Mononuclear cell (primary cell): ENCODE results near the gene CISD3. TPM values are rescaled to one million over a fixed set of nuclear protein-coding genes. Genes with fewer than 3 reads are reported as not detected.
"Not testable (repeated sequence)": the region's sequence is repeated elsewhere in the genome, so short reads cannot be mapped to it uniquely, and the experiment has no call there.

ENCODE experiments used
- H3K27me3 ChIP-seq: 2 replicates; pipeline ENCODE4 v1.6.0; 2011; ENCODE audit warnings: low read length, control low read depth; ENCODE audit not compliant: insufficient read depth
- H3K4me1 ChIP-seq: 2 replicates; pipeline ENCODE4 v1.5.1; 2011; ENCODE audit warnings: mild to moderate bottlenecking, low read length, control low read depth; ENCODE audit not compliant: insufficient read depth
- H3K4me3 ChIP-seq: 2 replicates; pipeline ENCODE4 v1.5.1; 2011; ENCODE audit warnings: mild to moderate bottlenecking, low read length, moderate library complexity
- H3K9me3 ChIP-seq: 2 replicates; pipeline ENCODE4 v1.5.1; 2011; ENCODE audit warnings: low read depth, mild to moderate bottlenecking, control low read depth, low read length
- total RNA-seq: library from RNA; depleted of rRNA; stranded (reverse); fragments of >200 nt; gene quantifications from one replicate; pipeline ENCODE4 v1.2.3, GENCODE V29; 2012

CISD3 gene
- total RNA-seq, 1 donor = 1.8 TPM

DNA sequence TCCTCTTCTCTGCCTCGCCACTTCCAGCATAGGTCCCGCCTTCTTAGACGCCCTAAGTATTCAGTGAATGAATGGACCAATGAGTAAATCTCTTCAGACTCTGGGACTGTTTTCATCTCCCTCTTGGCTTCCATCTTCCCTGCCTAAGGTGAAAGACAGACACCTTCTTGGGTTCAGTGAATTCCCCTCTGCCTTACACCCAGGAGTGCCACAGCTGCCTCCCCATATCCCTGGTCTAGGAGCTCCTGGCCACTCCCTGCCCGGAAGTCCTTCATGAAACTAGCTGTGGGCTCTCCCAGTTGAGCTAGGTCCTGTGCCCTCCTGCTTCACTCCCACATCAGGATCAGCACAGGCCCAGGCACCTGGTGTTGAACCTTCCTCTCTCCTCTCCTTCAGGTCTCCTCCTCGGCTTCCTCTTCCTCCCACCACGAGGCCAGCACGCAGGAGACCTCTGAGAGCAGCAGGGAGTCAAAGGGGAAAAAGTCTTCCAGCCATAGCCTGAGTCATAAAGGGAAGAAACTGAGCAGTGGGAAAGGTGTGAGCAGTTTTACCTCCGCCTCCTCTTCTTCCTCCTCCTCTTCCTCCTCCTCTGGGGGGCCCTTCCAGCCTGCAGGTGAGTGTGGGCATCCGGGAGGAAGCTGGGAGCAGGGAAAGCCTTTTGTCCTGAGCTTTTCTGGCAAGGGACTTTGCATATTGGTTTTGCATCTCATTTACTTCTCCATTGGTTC, 14.8 kb upstream of the CISD3 start:
- Histone ChIP-seq H3K9me3 (no peaks in the 10 kb centered on the region), H3K4me1 (no peaks in the 10 kb centered on the region), H3K4me3 (no peak overlapping the region), H3K27me3 (no peaks in the 10 kb centered on the region)

DNA sequence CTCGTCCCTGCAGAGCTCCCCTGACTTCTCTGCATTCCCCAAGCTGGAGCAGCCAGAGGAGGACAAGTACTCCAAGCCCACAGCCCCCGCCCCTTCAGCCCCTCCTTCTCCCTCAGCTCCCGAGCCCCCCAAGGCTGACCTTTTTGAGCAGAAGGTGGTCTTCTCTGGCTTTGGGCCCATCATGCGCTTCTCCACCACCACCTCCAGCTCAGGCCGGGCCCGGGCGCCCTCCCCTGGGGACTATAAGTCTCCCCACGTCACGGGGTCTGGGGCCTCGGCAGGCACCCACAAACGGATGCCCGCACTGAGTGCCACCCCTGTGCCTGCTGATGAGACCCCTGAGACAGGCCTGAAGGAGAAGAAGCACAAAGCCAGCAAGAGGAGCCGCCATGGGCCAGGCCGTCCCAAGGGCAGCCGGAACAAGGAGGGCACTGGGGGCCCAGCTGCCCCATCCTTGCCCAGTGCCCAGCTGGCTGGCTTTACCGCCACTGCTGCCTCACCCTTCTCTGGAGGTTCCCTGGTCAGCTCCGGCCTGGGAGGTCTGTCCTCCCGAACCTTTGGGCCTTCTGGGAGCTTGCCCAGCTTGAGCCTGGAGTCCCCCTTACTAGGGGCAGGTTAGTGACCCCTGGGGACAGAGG, 13.7 kb upstream of the CISD3 start:
- Histone ChIP-seq H3K4me1 (no peaks in the 10 kb centered on the region), H3K9me3 (no peaks in the 10 kb centered on the region), H3K4me3 (no peak overlapping the region), H3K27me3 (no peaks in the 10 kb centered on the region)

DNA sequence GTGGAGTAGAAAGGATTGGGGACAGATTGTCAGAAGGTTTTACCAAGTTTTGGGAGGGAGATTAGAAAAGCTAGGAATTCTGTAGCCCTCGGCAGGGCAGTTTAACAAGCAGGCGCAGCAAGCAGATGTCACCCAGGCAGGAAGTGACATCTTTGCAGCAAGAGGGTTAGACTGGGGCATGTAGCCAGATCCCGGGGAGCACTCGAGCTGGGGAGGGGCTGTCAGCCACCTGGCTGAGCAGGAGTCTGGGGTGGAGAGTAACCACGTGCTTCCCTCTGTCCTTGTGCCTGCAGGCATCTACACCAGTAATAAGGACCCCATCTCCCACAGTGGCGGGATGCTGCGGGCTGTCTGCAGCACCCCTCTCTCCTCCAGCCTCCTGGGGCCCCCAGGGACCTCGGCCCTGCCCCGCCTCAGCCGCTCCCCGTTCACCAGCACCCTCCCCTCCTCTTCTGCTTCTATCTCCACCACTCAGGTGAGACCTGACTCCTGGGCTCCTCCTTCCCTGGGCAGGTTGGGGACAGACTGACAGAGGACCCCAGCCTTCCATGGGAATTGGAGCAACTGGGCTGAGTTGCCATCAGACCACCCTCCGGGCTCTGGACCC, 12.9 kb upstream of the CISD3 start:
- Histone ChIP-seq H3K27me3 (no peaks in the 10 kb centered on the region), H3K4me1 (no peaks in the 10 kb centered on the region), H3K4me3 (no peak overlapping the region), H3K9me3 (no peaks in the 10 kb centered on the region)

DNA sequence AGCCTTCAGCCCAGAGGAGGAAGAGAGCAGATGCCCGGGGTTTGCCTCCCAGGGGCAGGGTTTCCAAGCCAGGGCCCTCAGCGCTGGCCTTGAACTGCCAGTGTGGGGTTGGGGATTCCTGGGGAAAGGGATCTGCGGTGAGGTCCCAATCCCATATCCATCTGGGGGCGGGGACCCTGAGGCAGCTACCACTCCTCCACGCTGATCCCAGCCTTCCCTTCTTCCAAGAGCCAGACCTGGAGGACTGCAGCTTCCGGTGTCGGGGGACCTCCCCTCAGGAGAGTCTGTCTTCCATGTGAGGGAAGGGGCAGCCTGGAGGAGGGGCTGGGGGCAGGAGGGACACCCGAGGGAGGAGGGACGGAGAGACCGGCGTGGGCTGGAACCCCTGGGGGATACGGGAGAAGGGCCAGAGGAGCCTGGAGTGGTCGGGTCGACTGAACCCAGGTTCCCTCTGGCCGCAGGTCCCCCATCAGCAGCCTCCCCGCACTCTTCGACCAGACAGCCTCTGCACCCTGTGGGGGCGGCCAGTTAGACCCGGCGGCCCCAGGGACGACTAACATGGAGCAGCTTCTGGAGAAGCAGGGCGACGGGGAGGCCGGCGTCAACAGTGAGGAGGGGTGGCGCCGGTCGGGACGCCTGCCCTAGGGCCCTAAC, 10.7 kb upstream of the CISD3 start:
- Histone ChIP-seq H3K4me3 (no peak overlapping the region), H3K9me3 (no peaks in the 10 kb centered on the region), H3K4me1 (peaks cover 4% of the 10 kb centered on the region), H3K27me3 (no peaks in the 10 kb centered on the region)

DNA sequence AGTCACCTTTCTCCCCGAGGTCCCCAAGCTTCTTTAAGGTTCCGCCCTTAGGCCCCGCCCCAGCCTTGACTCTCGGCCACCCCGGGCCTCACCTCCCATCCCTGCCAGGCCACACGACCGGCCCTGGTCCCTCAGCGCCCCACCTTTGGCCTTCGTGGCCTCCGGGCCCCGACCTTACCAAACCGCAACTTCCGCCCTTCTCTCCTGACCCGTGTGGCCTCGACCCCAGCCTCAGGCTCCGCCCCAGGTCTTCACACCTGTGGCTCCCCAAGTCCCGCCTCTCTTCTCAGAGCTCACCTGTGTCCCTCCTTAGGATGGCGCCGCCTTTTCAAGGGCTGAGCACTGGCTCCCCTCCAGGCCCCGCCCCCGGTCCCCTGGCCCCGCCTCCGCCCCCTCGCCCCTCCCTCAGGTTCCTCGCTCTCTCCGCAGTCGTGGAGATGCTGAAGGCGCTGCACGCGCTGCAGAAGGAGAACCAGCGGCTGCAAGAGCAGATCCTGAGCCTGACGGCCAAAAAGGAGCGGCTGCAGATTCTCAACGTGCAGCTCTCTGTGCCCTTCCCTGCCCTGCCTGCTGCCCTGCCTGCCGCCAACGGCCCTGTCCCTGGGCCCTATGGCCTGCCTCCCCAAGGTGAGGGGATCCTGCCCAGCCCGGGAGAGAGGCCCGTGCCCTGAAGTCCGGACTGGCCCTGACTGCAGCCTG, 10.0 kb upstream of the CISD3 start:
- Histone ChIP-seq H3K4me1 (peaks cover 11% of the 10 kb centered on the region), H3K9me3 (no peaks in the 10 kb centered on the region), H3K4me3 (no peak overlapping the region), H3K27me3 (no peaks in the 10 kb centered on the region)

DNA sequence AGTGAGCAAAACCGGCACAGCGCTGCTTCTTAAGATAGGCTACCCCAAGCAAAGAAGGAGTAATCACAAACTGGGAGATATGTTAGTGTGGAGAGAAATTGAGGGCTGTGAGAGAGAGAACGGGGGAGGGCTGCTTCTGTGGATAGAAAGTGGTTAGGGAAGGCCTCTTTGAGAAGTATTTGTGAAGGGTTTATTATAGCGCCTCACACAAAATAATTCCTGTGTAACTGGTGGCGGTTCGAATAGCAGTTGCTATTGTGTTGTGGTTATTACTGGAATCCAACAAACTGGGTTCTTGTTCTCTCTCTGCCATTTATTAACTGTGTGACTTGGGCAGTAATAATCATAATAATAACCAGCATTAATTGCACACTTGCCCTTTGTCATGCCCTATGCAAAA, 9.2 kb upstream of the CISD3 start:
- Histone ChIP-seq H3K4me1 (peaks cover 11% of the 10 kb centered on the region), H3K4me3 (no peak overlapping the region), H3K9me3 (no peaks in the 10 kb centered on the region), H3K27me3 (no peaks in the 10 kb centered on the region)

DNA sequence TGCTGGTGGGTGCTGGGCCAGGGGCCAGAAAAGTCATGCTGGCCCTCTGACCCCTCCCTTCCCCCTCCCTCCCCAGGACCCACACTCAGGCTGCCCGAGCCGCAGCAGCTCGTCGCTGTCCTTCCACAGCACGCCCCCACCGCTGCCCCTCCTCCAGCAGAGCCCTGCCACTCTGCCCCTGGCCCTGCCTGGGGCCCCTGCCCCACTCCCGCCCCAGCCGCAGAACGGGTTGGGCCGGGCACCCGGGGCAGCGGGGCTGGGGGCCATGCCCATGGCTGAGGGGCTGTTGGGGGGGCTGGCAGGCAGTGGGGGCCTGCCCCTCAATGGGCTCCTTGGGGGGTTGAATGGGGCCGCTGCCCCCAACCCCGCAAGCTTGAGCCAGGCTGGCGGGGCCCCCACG, 8.3 kb upstream of the CISD3 start:
- no peaks in the 10 kb centered on the region for H3K9me3 ChIP-seq
- no peaks in the 10 kb centered on the region for H3K27me3 ChIP-seq
- H3K4me3 ChIP-seq = no peak overlapping the region
- H3K4me1 ChIP-seq = peaks cover 11% of the 10 kb centered on the region

DNA sequence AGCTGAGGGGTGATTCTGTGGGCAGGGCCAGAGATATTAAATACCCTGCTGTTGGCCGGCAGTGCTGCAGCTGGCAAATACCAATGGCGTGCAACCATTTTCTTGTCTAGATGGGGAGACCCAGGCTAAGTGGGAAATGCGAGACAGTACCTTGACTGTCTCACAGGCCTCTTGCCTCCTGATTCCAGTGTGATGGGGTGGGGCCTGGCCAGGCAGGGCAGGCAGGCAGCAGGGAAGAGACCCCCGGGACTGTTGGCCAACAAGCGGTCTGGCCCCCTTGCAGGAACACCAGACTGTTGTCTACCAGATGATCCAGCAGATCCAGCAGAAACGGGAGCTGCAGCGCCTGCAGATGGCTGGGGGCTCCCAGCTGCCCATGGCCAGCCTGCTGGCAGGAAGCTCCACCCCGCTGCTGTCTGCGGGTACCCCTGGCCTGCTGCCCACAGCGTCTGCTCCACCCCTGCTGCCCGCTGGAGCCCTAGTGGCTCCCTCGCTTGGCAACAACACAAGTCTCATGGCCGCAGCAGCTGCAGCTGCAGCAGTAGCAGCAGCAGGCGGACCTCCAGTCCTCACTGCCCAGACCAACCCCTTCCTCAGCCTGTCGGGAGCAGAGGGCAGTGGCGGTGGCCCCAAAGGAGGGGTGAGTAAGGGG, 5.7 kb upstream of the CISD3 start:
- no peak overlapping the region for H3K4me3 ChIP-seq
- H3K9me3 ChIP-seq = no peaks in the 10 kb centered on the region
- H3K27me3 ChIP-seq = no peaks in the 10 kb centered on the region
- H3K4me1 ChIP-seq = peaks cover 35% of the 10 kb centered on the region

DNA sequence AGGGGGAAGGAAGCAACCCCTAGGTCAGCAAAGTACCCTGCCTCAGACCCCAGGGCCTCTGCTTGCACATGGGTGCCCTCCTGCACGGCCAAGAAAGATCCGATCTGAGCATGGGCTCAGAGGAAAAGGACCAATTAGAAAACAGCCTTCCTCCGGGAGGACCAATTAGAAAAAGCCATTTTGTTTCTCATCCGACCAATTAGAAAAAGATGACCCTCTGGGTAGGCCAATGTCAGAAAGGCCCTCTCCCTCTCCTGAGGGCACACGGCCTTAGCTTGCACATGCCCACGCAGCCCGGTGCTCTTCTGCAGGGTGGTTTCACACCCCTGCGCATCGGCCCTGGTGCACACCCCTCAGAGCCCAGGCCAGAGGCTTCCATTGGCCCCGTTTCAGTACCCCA, 5.1 kb upstream of the CISD3 start:
- no peaks in the 10 kb centered on the region for H3K9me3 ChIP-seq
- H3K27me3 ChIP-seq = no peaks in the 10 kb centered on the region
- H3K4me3 ChIP-seq = no peak overlapping the region
- peaks cover 39% of the 10 kb centered on the region for H3K4me1 ChIP-seq

DNA sequence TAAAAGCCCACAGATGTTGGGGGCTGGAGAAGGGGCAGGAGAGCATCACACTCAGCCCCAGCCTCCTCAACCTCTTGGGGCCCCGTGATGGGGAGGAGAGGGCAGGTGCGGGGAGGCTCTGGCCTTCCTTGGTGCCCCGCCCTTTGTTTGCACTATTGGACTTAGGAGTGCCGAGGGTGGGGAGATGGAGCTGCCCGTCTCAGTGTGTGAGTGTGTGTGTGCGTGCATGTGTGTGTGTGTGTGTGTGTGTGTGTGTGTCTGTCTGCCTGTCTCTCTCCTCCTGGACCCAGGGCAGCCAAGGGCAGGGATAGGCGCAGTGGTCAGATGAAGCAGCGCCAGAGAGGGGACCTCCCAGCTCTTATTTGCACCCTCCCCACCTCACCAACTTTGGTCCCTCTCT, 4.0 kb upstream of the CISD3 start:
- peaks cover 47% of the 10 kb centered on the region for H3K4me1 ChIP-seq
- H3K9me3 ChIP-seq, H3K27me3 ChIP-seq, H3K4me3 ChIP-seq: not testable (repeated sequence)

DNA sequence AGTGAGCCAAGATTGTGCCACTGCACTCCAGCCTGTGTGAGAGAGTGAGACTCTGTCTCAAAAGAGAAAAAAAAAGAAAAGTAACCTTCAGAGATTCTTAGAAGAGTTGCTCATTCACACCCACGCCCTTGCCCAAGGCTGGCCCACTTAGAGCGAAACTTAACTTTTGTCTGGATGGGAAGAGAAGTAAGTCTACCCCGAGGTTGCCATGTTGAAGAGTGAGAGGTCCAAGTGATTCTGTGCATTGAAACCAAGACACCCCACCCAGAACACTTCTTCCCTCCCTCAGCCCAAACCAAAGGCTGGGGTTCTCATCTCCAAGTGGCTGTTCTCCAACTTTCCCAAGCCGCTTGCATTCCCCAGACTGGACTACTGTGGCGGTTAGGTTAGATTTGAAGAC, 2.4 kb upstream of the CISD3 start:
- H3K27me3 ChIP-seq = no peaks in the 10 kb centered on the region
- no peaks in the 10 kb centered on the region for H3K9me3 ChIP-seq
- H3K4me1 ChIP-seq = peaks cover 58% of the 10 kb centered on the region
- H3K4me3 ChIP-seq = no peak overlapping the region

DNA sequence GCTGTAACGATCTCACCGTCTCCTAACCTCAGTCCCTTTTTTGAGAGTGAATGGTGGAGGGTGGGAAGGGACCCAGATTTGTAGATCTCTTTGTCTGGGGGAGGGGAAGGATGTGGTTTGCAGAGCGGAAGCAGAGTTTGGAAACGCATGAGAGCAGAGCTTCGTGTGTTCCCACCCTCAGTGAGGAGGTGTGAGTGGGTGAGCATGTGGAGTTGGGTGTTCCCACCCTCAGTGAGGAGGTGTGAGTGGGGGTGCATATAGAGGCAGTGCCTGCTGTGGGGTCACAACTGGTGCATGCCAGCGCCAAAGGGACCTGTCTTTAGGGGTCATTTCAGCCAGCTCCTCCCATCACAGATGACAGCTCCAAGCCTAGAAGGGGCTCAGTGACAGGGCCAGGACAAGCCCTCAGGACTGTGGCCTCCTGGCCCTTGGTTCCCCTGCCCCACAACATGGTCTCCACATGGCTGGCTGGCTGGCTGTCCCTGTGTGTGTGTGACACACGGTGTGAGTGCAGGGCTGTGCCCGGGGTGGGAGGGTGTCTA, 1.8 kb upstream of the CISD3 start:
- Histone ChIP-seq H3K9me3 (no peaks in the 10 kb centered on the region), H3K27me3 (no peaks in the 10 kb centered on the region), H3K4me3 (no peak overlapping the region), H3K4me1 (peaks cover 58% of the 10 kb centered on the region)

DNA sequence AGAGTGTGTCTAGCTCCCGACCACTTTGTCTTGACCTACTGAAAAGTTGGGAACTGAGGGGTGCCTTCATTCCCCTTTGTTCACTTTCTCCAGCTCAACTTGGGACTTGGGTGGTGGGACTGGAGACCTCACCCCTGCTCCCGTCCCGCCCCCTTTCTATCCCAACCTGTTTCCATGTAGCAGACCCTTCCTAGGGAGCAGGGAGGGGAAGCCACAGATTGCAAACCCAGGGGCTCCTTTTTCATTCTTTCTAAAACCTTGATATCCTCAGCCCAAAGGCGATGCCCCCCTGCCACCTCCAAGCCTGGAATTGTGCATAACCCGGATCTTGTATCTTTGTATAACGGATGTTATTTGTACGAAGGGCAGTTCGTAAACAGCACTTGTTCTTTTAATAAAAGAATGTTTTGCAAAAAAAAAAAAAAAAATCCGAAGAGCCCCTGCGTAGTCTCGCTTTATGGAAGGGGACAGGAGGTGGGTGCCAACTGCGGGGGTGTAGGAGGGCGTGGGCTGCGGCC, 714 bp upstream of the CISD3 start:
- peak overlapping the region; percentile 46 for H3K4me3 ChIP-seq
- H3K9me3 ChIP-seq = no peaks in the 10 kb centered on the region
- no peaks in the 10 kb centered on the region for H3K27me3 ChIP-seq
- peaks cover 53% of the 10 kb centered on the region for H3K4me1 ChIP-seq
